Globus pallidus (tissue), 1 donor: ENCODE results near the gene IL4R.
"Not testable (repeated sequence)": the region's sequence is repeated elsewhere in the genome, so short reads cannot be mapped to it uniquely, and the experiment has no call there.

ENCODE experiments used
- DNase-seq: peaks from one replicate; pipeline ENCODE4 v3.0.0-alpha.2; 2015; ENCODE audit warnings: low spot score

The IL4R gene

GRCh38 chr16:27404163-27404823, 90.5 kb downstream of the IL4R start:
- no peak for DNase-seq

GRCh38 chr16:27405546-27406451, 92.0 kb downstream of the IL4R start:
- no peak for DNase-seq

- DNase-seq, result no peak
Measured at GRCh38 chr16:27406511-27407128, 92.8 kb downstream of the IL4R start.

GRCh38 chr16:27407133-27407532, 93.4 kb downstream of the IL4R start:
- DNase-seq, result no peak

GRCh38 chr16:27408012-27408601, 94.3 kb downstream of the IL4R start:
- DNase-seq, result no peak

- no peak for DNase-seq
Measured at GRCh38 chr16:27408602-27409031, 94.8 kb downstream of the IL4R start.

- DNase-seq, result not testable (repeated sequence)
Measured at GRCh38 chr16:27409958-27410357, 96.2 kb downstream of the IL4R start.

GRCh38 chr16:27410761-27411160, 97.0 kb downstream of the IL4R start:
- no peak for DNase-seq

GRCh38 chr16:27413956-27414355, 100.2 kb downstream of the IL4R start:
- DNase-seq, result no peak
